ENCODE results near the gene NEU1.
"Not testable (repeated sequence)": the region's sequence is repeated elsewhere in the genome, so short reads cannot be mapped to it uniquely, and the experiment has no call there.

NEU1 gene

DNA sequence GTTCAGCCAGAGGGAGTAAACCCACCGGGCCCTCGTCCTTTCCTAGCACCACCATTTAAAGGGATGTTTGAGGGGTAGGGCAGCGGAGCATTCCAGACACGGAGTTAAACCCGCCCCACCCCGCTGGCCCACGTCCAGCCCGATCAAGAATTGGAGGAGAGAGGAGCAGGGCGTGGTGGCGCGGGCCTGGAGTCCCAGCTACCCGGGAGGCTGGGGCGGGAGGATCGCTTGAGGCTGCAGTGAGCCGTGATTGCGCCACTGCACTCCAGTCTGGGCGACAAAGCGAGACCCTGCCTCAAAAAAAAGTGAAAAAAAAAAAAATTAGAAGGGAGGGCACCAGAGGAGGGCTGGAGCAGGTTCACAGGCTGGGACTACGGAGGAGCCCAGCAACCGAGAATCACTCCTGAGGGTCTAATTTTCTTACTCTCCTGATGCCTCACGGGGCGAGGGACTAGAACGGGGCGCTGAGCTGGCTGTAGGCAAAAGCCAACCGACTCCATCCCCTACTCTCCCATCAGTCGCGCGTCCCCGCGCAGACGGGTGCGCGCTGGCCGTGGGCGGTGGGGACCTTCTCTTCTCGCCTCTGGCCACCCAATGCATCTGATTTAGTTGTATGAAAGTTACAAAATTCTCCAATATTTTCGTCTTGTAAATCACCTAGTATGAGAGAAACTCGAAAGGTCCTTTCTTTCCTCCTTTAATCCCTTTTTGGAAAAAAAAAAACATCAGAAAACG lies 41.2 kb downstream of the NEU1 start:
- Histone ChIP-seq H3K9me2 (replicated peaks; ENCODE audit: low read depth, low read length) (no peaks in the 10 kb centered on the region), H3K4me1 (ENCODE audit: insufficient read depth, low read length, poor library complexity, severe bottlenecking) (peaks cover 22% of the 10 kb centered on the region), H2AFZ (ENCODE audit: low read length) (peak overlapping the region; percentile 94), H3K4me2 (ENCODE audit: low read depth, low read length, poor library complexity, severe bottlenecking) (peak overlapping the region; percentile 74), H3K4me3 (ENCODE audit: low read length, poor library complexity, severe bottlenecking) (peak overlapping the region; percentile 77), H3F3A (ENCODE audit: low read depth) (peaks cover 6% of the 10 kb centered on the region; the same call in 1 of the 2 replicates), H3K27me3 (ENCODE audit: insufficient read depth, low read length, poor library complexity, severe bottlenecking) (no peaks in the 10 kb centered on the region), H4K20me1 (ENCODE audit: insufficient read depth, low read length, poor library complexity, severe bottlenecking) (no peaks in the 10 kb centered on the region), H3K79me2 (ENCODE audit: insufficient read depth, low read length) (no peaks in the 10 kb centered on the region), H3K9me3 (ENCODE audit: insufficient read depth, low read depth, low read length) (no peaks in the 10 kb centered on the region), H3K9ac (ENCODE audit: low read depth, low read length, poor library complexity, severe bottlenecking) (peak overlapping the region; percentile 77), H3K36me3 (ENCODE audit: insufficient read depth, low read length) (no peaks in the 10 kb centered on the region)
- TF ChIP-seq, protein P1, sequence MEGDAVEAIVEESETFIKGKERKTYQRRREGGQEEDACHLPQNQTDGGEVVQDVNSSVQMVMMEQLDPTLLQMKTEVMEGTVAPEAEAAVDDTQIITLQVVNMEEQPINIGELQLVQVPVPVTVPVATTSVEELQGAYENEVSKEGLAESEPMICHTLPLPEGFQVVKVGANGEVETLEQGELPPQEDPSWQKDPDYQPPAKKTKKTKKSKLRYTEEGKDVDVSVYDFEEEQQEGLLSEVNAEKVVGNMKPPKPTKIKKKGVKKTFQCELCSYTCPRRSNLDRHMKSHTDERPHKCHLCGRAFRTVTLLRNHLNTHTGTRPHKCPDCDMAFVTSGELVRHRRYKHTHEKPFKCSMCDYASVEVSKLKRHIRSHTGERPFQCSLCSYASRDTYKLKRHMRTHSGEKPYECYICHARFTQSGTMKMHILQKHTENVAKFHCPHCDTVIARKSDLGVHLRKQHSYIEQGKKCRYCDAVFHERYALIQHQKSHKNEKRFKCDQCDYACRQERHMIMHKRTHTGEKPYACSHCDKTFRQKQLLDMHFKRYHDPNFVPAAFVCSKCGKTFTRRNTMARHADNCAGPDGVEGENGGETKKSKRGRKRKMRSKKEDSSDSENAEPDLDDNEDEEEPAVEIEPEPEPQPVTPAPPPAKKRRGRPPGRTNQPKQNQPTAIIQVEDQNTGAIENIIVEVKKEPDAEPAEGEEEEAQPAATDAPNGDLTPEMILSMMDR (conservative IDR thresholded peaks at IDR 0.05; ENCODE audit: low read length), result no peak
- TF ChIP-seq EZH2phosphoT487 (IDR thresholded peaks at IDR 0.05; ENCODE audit: borderline replicate concordance), result no peak

DNA sequence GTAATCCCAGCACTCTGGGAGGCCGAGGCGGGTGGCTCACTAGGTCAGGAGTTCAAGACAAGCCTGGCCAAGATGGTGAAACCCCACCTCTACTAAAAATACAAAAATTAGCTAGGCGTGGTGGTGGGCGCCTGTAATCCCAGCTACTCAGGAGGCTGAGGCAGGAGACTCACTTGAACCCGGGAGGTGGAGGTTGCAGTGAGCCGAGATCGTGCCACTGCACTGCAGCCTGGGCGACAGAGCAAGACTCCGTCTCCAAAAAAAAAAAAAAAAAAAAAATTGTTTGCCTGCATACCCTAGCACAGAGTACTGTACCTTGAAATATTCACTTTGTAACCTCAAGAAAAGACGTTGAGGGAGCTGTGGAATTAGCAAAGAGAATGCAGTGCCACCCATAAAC lies 42.2 kb downstream of the NEU1 start:
- H3K4me1 ChIP-seq (ENCODE audit: insufficient read depth, low read length, poor library complexity, severe bottlenecking), result peaks cover 22% of the 10 kb centered on the region
- H3F3A ChIP-seq (ENCODE audit: low read depth); H3K27me3 ChIP-seq (ENCODE audit: insufficient read depth, low read length, poor library complexity, severe bottlenecking); H3K4me2 ChIP-seq (ENCODE audit: low read depth, low read length, poor library complexity, severe bottlenecking); H4K20me1 ChIP-seq (ENCODE audit: insufficient read depth, low read length, poor library complexity, severe bottlenecking); H3K9ac ChIP-seq (ENCODE audit: low read depth, low read length, poor library complexity, severe bottlenecking); H3K36me3 ChIP-seq (ENCODE audit: insufficient read depth, low read length); H3K79me2 ChIP-seq (ENCODE audit: insufficient read depth, low read length); H3K4me3 ChIP-seq (ENCODE audit: low read length, poor library complexity, severe bottlenecking); H3K9me3 ChIP-seq (ENCODE audit: insufficient read depth, low read depth, low read length); H3K9me2 ChIP-seq (replicated peaks; ENCODE audit: low read depth, low read length); H2AFZ ChIP-seq (ENCODE audit: low read length): not testable (repeated sequence)

GRCh38 chr6:31819871-31820299 lies 42.7 kb downstream of the NEU1 start:
- Histone ChIP-seq H3F3A (ENCODE audit: low read depth) (peaks cover 6% of the 10 kb centered on the region; the same call in 1 of the 2 replicates), H3K9me3 (ENCODE audit: insufficient read depth, low read depth, low read length) (no peaks in the 10 kb centered on the region), H4K20me1 (ENCODE audit: insufficient read depth, low read length, poor library complexity, severe bottlenecking) (no peaks in the 10 kb centered on the region), H3K9me2 (replicated peaks; ENCODE audit: low read depth, low read length) (no peaks in the 10 kb centered on the region), H3K4me3 (ENCODE audit: low read length, poor library complexity, severe bottlenecking) (no peak overlapping the region), H3K27me3 (ENCODE audit: insufficient read depth, low read length, poor library complexity, severe bottlenecking) (no peaks in the 10 kb centered on the region), H3K4me2 (ENCODE audit: low read depth, low read length, poor library complexity, severe bottlenecking) (no peak overlapping the region), H3K9ac (ENCODE audit: low read depth, low read length, poor library complexity, severe bottlenecking) (no peak overlapping the region), H2AFZ (ENCODE audit: low read length) (no peak overlapping the region), H3K79me2 (ENCODE audit: insufficient read depth, low read length) (no peaks in the 10 kb centered on the region), H3K4me1 (ENCODE audit: insufficient read depth, low read length, poor library complexity, severe bottlenecking) (peaks cover 22% of the 10 kb centered on the region), H3K36me3 (ENCODE audit: insufficient read depth, low read length) (no peaks in the 10 kb centered on the region)
- TF ChIP-seq EZH2phosphoT487 (IDR thresholded peaks at IDR 0.05; ENCODE audit: borderline replicate concordance), result no peak
- TF ChIP-seq, protein P1 (conservative IDR thresholded peaks at IDR 0.05; ENCODE audit: low read length), result no peak

- H3F3A ChIP-seq (ENCODE audit: low read depth); H3K9ac ChIP-seq (ENCODE audit: low read depth, low read length, poor library complexity, severe bottlenecking); H2AFZ ChIP-seq (ENCODE audit: low read length); H3K9me3 ChIP-seq (ENCODE audit: insufficient read depth, low read depth, low read length); H3K36me3 ChIP-seq (ENCODE audit: insufficient read depth, low read length); H3K27me3 ChIP-seq (ENCODE audit: insufficient read depth, low read length, poor library complexity, severe bottlenecking); H3K9me2 ChIP-seq (replicated peaks; ENCODE audit: low read depth, low read length); H3K4me3 ChIP-seq (ENCODE audit: low read length, poor library complexity, severe bottlenecking); H3K4me2 ChIP-seq (ENCODE audit: low read depth, low read length, poor library complexity, severe bottlenecking); H4K20me1 ChIP-seq (ENCODE audit: insufficient read depth, low read length, poor library complexity, severe bottlenecking); H3K79me2 ChIP-seq (ENCODE audit: insufficient read depth, low read length): not testable (repeated sequence)
- H3K4me1 ChIP-seq (ENCODE audit: insufficient read depth, low read length, poor library complexity, severe bottlenecking), result peaks cover 20% of the 10 kb centered on the region
Measured at GRCh38 chr6:31817929-31818511, 44.6 kb downstream of the NEU1 start.

- H3K9ac ChIP-seq (ENCODE audit: low read depth, low read length, poor library complexity, severe bottlenecking); H3K4me2 ChIP-seq (ENCODE audit: low read depth, low read length, poor library complexity, severe bottlenecking); H3K79me2 ChIP-seq (ENCODE audit: insufficient read depth, low read length); H3K9me2 ChIP-seq (replicated peaks; ENCODE audit: low read depth, low read length); H3K36me3 ChIP-seq (ENCODE audit: insufficient read depth, low read length); H3K4me3 ChIP-seq (ENCODE audit: low read length, poor library complexity, severe bottlenecking); H3K9me3 ChIP-seq (ENCODE audit: insufficient read depth, low read depth, low read length); H4K20me1 ChIP-seq (ENCODE audit: insufficient read depth, low read length, poor library complexity, severe bottlenecking); H3F3A ChIP-seq (ENCODE audit: low read depth); H2AFZ ChIP-seq (ENCODE audit: low read length); H3K27me3 ChIP-seq (ENCODE audit: insufficient read depth, low read length, poor library complexity, severe bottlenecking): not testable (repeated sequence)
- H3K4me1 ChIP-seq (ENCODE audit: insufficient read depth, low read length, poor library complexity, severe bottlenecking), result peaks cover 13% of the 10 kb centered on the region
Measured at GRCh38 chr6:31817133-31817928, 45.3 kb downstream of the NEU1 start.

Data from Loucy (cell line).